HEK293 (cell line): ENCODE data around the gene INTS2.
A peak's percentile ranks its signal among the peaks of the same experiment; 100 is the strongest.

Source experiments
- CTCF ChIA-PET: fragments of 350-600 bp; formaldehyde crosslinking; extraction: SDS; loops from one replicate; lab custom pipeline; 2021; ENCODE audit warnings: antibody characterized with exemption; lab: Yijun Ruan, JAX
- POLR2A ChIA-PET: fragments of 300-600 bp; formaldehyde crosslinking; extraction: SDS; loops from one replicate; lab custom pipeline; 2020; ENCODE audit warnings: antibody characterized with exemption, inconsistent platforms; lab: Yijun Ruan, JAX
- H3K27ac ChIP-seq: fragments of 200-500 bp; sonication (Bioruptor generic); 2 replicates; pipeline ENCODE4 v1.5.1; 2014; ENCODE audit warnings: low read depth, low read length, control low read depth, inconsistent platforms; ENCODE audit errors: extremely low read depth
- H3K36me3 ChIP-seq, 2 experiments: fragments of 200-500 bp in 1 of 2; sonication (Bioruptor generic) in 1 of 2; 1 replicate in 1 of 2; 2 replicates in 1 of 2; pipeline ENCODE4 v1.5.1; 2014 to 2017; ENCODE audit warnings: inconsistent platforms in 2 of 2, low read length in 2 of 2; ENCODE audit not compliant: control insufficient read depth in 2 of 2, insufficient read depth in 1 of 2
- H3K4me1 ChIP-seq: fragments of 200-500 bp; sonication (Bioruptor generic); 2 replicates; pipeline ENCODE4 v1.5.1; 2014; ENCODE audit warnings: mild to moderate bottlenecking, low read length, inconsistent platforms; ENCODE audit not compliant: control insufficient read depth, insufficient read depth
- H3K4me3 ChIP-seq: 2 replicates; pipeline ENCODE4 v1.5.1; 2011; ENCODE audit warnings: low read depth, mild to moderate bottlenecking, control low read depth, low read length, moderate library complexity
- H3K9me3 ChIP-seq: fragments of 200-500 bp; sonication (Bioruptor generic); 2 replicates; pipeline ENCODE4 v1.5.1; 2014; ENCODE audit warnings: low read depth, low read length, inconsistent platforms; ENCODE audit not compliant: control insufficient read depth, insufficient read depth
- HOXD13 ChIP-seq: sonication (generic); formaldehyde crosslinking; IDR thresholded peaks from 2 replicates; pipeline ENCODE4 v1.8.0; 2022; ENCODE audit warnings: missing genetic modification reagents, borderline replicate concordance
- SCRT1 ChIP-seq: fragments of 450-650 bp; formaldehyde crosslinking; IDR thresholded peaks from 2 replicates; pipeline ENCODE4 v1.5.1; 2016; ENCODE audit warnings: missing biosample characterization, missing genetic modification characterization, borderline replicate concordance
- SCRT2 ChIP-seq: fragments of 450-650 bp; formaldehyde crosslinking; IDR thresholded peaks from 2 replicates; pipeline ENCODE4 v1.5.1; 2016; ENCODE audit warnings: missing biosample characterization, missing genetic modification characterization
- SETDB1 ChIP-seq: IDR thresholded peaks from one replicate; pipeline ENCODE4 v1.6.1; 2017; ENCODE audit warnings: mild to moderate bottlenecking, low read length, moderate library complexity, mixed read lengths; ENCODE audit not compliant: insufficient read length
- YY1 ChIP-seq: fragments of 450-650 bp; formaldehyde crosslinking; IDR thresholded peaks from 2 replicates; pipeline ENCODE4 v1.5.1; 2018; ENCODE audit warnings: missing biosample characterization, missing genetic modification characterization
- YY2 ChIP-seq: fragments of 450-650 bp; formaldehyde crosslinking; IDR thresholded peaks from 2 replicates; pipeline ENCODE4 v1.5.1; 2016; ENCODE audit warnings: missing biosample characterization, missing genetic modification characterization
- ZFP3 ChIP-seq: fragments of 450-650 bp; formaldehyde crosslinking; IDR thresholded peaks from 2 replicates; pipeline ENCODE4 v1.5.1; 2016; ENCODE audit warnings: low read depth, missing biosample characterization, missing genetic modification characterization
- ZIC2 ChIP-seq: fragments of 450-650 bp; formaldehyde crosslinking; IDR thresholded peaks from 2 replicates; pipeline ENCODE4 v1.5.1; 2016; ENCODE audit warnings: missing biosample characterization, missing genetic modification characterization
- ZNF121 ChIP-seq: fragments of 450-650 bp; formaldehyde crosslinking; IDR thresholded peaks from 2 replicates; pipeline ENCODE4 v1.5.1; 2016; ENCODE audit warnings: missing biosample characterization, missing genetic modification characterization
- ZNF2 ChIP-seq: fragments of 450-650 bp; formaldehyde crosslinking; IDR thresholded peaks from 2 replicates; pipeline ENCODE4 v1.5.1; 2016; ENCODE audit warnings: missing biosample characterization, missing genetic modification characterization
- ZNF366 ChIP-seq: fragments of 450-650 bp; formaldehyde crosslinking; conservative IDR thresholded peaks from 2 replicates; pipeline ENCODE4 v1.5.1; 2016; ENCODE audit warnings: missing biosample characterization, missing genetic modification characterization
- ZNF529 ChIP-seq: fragments of 450-650 bp; formaldehyde crosslinking; IDR thresholded peaks from 2 replicates; pipeline ENCODE4 v1.5.1; 2017; ENCODE audit warnings: missing genetic modification characterization, missing biosample characterization; ENCODE audit not compliant: insufficient replicate concordance
- ZNF571 ChIP-seq: fragments of 450-650 bp; formaldehyde crosslinking; IDR thresholded peaks from 2 replicates; pipeline ENCODE4 v1.5.0; 2017; ENCODE audit warnings: missing biosample characterization, missing genetic modification characterization
- ZNF596 ChIP-seq: fragments of 450-650 bp; IDR thresholded peaks from 2 replicates; pipeline ENCODE4 v1.5.0; 2018; ENCODE audit warnings: missing biosample characterization, mild to moderate bottlenecking, missing genetic modification characterization, moderate library complexity
- ZNF654 ChIP-seq: fragments of 450-650 bp; formaldehyde crosslinking; IDR thresholded peaks from 2 replicates; pipeline ENCODE4 v1.5.1; 2016; ENCODE audit warnings: low read depth, missing biosample characterization, missing genetic modification characterization
- ZNF76 ChIP-seq: fragments of 450-650 bp; formaldehyde crosslinking; IDR thresholded peaks from 2 replicates; pipeline ENCODE4; 2016; ENCODE audit warnings: low read depth, missing biosample characterization, missing genetic modification characterization, borderline replicate concordance
- ZNF792 ChIP-seq: fragments of 450-650 bp; formaldehyde crosslinking; IDR thresholded peaks from 2 replicates; pipeline ENCODE4 v1.5.1; 2016; ENCODE audit warnings: missing biosample characterization, missing genetic modification characterization
- ZNF837 ChIP-seq: fragments of 450-650 bp; formaldehyde crosslinking; IDR thresholded peaks from 2 replicates; pipeline ENCODE4 v1.5.1; 2016; ENCODE audit warnings: missing biosample characterization, missing genetic modification characterization
- ZSCAN16 ChIP-seq: fragments of 450-650 bp; formaldehyde crosslinking; IDR thresholded peaks from 2 replicates; pipeline ENCODE4 v1.5.1; 2016; ENCODE audit warnings: missing biosample characterization, missing genetic modification characterization
- TF ChIP-seq, protein P1 (sequence below): fragments of 450-650 bp; formaldehyde crosslinking; IDR thresholded peaks from 2 replicates; pipeline ENCODE4 v1.5.1; 2016; ENCODE audit warnings: missing biosample characterization, missing genetic modification characterization
- TF ChIP-seq, protein P2 (sequence below): fragments of 450-650 bp; formaldehyde crosslinking; IDR thresholded peaks from 2 replicates; pipeline ENCODE4 v1.5.1; 2016; ENCODE audit warnings: missing biosample characterization, missing genetic modification characterization
- TF ChIP-seq, protein P3 (sequence below): fragments of 450-650 bp; formaldehyde crosslinking; IDR thresholded peaks from 2 replicates; pipeline ENCODE4; 2016; ENCODE audit warnings: missing biosample characterization, missing genetic modification characterization

Gene INTS2

DNA sequence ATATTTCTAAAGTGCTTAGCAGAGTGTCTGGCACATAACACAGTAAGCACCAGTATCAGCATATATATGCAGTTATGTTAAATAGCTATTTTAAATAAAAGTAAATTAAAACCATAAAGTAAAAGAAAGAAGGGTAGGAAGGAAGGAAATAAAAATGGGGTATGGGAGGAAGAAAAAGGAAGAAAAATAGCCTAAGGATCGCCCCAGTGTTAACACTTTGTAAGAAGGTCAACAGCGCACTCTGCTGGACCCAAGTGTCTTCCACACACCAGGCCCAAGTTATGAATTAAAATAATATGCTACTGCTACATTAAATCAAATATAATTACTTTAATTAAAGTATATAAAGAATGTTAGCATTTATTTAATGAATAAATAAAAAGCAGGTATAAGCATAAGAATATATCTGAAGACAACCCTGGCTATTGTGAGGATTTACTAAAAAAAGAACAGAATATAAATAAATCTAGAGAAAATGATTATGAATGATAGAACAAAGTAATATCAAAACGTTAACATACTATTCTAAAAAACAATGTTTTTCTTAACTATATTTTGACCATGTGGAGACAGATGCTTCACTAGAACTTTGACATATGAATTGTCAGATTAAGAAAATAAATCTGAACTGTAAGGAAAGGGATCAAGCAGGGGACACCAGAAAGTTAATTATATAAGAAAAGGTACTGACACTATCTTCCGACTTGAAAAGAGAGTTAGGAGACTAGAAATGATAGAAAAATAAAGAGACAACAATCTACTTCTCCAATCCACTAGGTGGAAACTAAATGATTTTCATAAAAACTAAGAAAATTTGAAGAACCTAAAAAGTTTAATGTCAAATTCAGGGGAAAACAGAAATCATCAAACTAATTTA is 90.4 kb downstream of the INTS2 start:
- ChIA-PET POLR2A (no interaction called here), CTCF (interaction anchor here (0.6 to 2.1 kb wide), 39 partner anchors 8 to 1580 kb away, joined by 3 to 31 read pairs (median 4); partner anchors contain the start of genes BRIP1 and MED13)
- no peaks in the 10 kb centered on the region for H3K4me1 ChIP-seq
- H3K9me3 ChIP-seq, result no peaks in the 10 kb centered on the region
- H3K4me3 ChIP-seq, result no peak overlapping the region
- H3K36me3 ChIP-seq, result peaks cover 36 to 46% of the 10 kb centered on the region in 2 experiments
- TF ChIP-seq, protein P1, sequence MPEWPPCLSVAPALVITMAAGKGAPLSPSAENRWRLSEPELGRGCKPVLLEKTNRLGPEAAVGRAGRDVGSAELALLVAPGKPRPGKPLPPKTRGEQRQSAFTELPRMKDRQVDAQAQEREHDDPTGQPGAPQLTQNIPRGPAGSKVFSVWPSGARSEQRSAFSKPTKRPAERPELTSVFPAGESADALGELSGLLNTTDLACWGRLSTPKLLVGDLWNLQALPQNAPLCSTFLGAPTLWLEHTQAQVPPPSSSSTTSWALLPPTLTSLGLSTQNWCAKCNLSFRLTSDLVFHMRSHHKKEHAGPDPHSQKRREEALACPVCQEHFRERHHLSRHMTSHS (tag by site-specific recombination), result no peak
- TF ChIP-seq ZNF596 (tag by site-specific recombination) (no peak), ZNF2 (tag by site-specific recombination) (0 out of 2 replicates have a peak, but pooled peaks have one; percentile 41), ZNF654 (tag by site-specific recombination) (peak; percentile 78), ZNF366 (peak; percentile 44)
- TF ChIP-seq, protein P2, sequence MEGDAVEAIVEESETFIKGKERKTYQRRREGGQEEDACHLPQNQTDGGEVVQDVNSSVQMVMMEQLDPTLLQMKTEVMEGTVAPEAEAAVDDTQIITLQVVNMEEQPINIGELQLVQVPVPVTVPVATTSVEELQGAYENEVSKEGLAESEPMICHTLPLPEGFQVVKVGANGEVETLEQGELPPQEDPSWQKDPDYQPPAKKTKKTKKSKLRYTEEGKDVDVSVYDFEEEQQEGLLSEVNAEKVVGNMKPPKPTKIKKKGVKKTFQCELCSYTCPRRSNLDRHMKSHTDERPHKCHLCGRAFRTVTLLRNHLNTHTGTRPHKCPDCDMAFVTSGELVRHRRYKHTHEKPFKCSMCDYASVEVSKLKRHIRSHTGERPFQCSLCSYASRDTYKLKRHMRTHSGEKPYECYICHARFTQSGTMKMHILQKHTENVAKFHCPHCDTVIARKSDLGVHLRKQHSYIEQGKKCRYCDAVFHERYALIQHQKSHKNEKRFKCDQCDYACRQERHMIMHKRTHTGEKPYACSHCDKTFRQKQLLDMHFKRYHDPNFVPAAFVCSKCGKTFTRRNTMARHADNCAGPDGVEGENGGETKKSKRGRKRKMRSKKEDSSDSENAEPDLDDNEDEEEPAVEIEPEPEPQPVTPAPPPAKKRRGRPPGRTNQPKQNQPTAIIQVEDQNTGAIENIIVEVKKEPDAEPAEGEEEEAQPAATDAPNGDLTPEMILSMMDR (tag by site-specific recombination), result peak; percentile 27; the same call in 1 of the 2 replicates
- no peak overlapping the region for H3K27ac ChIP-seq

DNA sequence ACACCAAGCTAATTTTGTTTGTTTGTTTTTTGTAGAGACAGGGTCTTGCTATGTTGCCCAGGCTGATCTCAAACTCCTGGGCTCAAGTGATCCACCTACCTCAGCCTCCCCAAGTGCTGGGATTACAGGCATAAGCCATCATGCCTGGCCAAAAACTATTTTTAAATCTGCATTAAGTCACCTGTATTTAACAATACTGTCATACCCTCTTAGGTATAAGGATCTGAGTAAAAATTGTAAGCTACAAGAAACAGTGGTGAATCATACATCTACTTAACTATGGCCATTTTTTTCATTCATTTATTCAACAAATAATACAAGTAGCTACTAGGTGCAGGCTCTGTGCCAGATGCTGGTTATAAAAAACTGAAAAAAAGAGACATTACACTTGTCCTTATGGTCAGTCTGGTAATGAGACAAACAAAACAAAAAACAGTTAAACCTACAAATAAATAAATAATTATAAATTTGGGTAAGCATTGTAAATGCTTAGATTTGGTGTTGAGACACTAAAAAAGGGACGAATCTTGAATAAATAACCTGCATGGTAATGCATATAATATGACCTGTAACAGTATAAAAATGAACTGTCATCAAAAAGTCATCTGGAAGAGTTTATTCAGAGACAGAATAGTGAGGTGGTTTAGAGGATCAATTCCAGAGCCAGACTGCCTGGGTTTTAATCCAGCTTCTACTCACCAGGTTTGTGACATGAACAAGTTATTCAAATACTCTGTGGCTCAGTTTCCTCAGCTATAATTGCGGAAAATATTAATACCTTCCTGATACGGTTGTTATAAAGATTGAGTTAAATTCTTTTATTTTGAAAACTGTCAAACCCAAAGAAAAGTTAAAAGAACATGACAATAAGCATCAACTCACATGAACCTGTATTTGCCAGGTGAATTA is 91.3 kb downstream of the INTS2 start:
- no peak overlapping the region for H3K27ac ChIP-seq
- no peaks in the 10 kb centered on the region for H3K4me1 ChIP-seq
- peaks cover 28 to 37% of the 10 kb centered on the region in 2 experiments for H3K36me3 ChIP-seq
- no peak for TF ChIP-seq ZNF837 (tag by site-specific recombination)
- 0 out of 2 replicates have a peak, but pooled peaks have one; percentile 38 for TF ChIP-seq ZNF121 (tag by site-specific recombination)
- H3K9me3 ChIP-seq, result no peaks in the 10 kb centered on the region
- CTCF ChIA-PET, result interaction anchor here (0.5 to 2.1 kb wide), 46 partner anchors 8 to 1581 kb away, joined by 3 to 31 read pairs (median 4); partner anchors contain the start of genes BRIP1 and MED13
- no peak overlapping the region for H3K4me3 ChIP-seq
- POLR2A ChIA-PET, result no interaction called here

DNA sequence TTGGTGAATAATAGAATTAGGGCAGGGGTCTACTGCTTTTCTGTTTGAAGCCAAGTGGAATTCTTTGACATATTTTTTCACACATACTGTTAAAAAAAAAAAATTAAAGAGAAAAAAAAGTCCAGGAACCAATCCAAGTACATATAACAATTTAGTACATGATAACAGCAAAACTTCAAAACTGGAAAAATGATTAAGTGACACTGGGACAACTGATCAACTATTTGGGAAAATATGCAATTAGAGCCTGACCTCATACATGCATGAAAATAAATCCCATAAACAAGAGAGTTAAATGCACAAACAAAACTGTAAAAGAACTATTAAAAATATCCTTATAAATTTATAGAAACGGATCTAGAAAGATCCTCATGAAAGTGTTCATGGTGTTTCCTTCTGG is 92.2 kb downstream of the INTS2 start:
- Histone ChIP-seq H3K36me3 (peaks cover 24 to 28% of the 10 kb centered on the region in 2 experiments), H3K4me3 (no peak overlapping the region), H3K9me3 (no peaks in the 10 kb centered on the region), H3K27ac (no peak overlapping the region), H3K4me1 (no peaks in the 10 kb centered on the region)
- ChIA-PET CTCF (interaction anchor here (1.0 to 2.1 kb wide), 3 partner anchors 200 to 274 kb away, joined by 3 to 31 read pairs (median 7); no protein-coding TSS in a partner anchor), POLR2A (no interaction called here)
- TF ChIP-seq ZNF596 (tag by site-specific recombination) (no peak), YY1 (tag by site-specific recombination) (no peak), SETDB1 (no peak), ZNF571 (no peak), ZNF366 (no peak), YY2 (tag by site-specific recombination) (no peak), ZNF529 (tag by site-specific recombination) (no peak), ZIC2 (tag by site-specific recombination) (no peak), ZNF792 (tag by site-specific recombination) (no peak), ZFP3 (tag by site-specific recombination) (no peak), HOXD13 (CRISPR knock-in tag) (no peak), ZNF2 (tag by site-specific recombination) (no peak), ZSCAN16 (tag by site-specific recombination) (no peak), SCRT2 (tag by site-specific recombination) (no peak), ZNF76 (tag by site-specific recombination) (no peak), SCRT1 (tag by site-specific recombination) (no peak)
- TF ChIP-seq, protein P3, sequence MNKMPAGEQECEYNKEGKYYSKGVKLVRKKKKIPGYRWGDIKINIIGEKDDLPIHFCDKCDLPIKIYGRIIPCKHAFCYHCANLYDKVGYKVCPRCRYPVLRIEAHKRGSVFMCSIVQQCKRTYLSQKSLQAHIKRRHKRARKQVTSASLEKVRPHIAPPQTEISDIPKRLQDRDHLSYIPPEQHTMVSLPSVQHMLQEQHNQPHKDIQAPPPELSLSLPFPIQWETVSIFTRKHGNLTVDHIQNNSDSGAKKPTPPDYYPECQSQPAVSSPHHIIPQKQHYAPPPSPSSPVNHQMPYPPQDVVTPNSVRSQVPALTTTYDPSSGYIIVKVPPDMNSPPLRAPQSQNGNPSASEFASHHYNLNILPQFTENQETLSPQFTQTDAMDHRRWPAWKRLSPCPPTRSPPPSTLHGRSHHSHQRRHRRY, result no peak
